GM23338 (cell line): ENCODE measurements around the gene UBE2G1. TPM values are rescaled to one million over a fixed set of nuclear protein-coding genes. Genes with fewer than 3 reads are reported as not detected.
"Not testable (repeated sequence)": the region's sequence is repeated elsewhere in the genome, so short reads cannot be mapped to it uniquely, and the experiment has no call there.

ENCODE experiments used
- ATAC-seq: fragments of 200-7000 bp; cut with Tn5 transposase; 3 replicates; pipeline ENCODE4 v1.9.1; 2020
- DNase-seq: peaks from one replicate; pipeline ENCODE4 v3.0.0-alpha.2; 2015; ENCODE audit warnings: low spot score
- H2AFZ ChIP-seq: fragments of 200-600 bp; sonication (generic); 2 replicates; pipeline ENCODE4 v1.8.0; 2016; ENCODE audit warnings: antibody characterized with exemption, mild to moderate bottlenecking, moderate library complexity
- H3F3A ChIP-seq: fragments of 200-600 bp; sonication (generic); replicated peaks from 2 replicates; pipeline ENCODE4 v1.8.0; 2017; ENCODE audit warnings: antibody characterized with exemption, mixed run types, low read depth
- H3K27ac ChIP-seq: fragments of 200-600 bp; sonication (generic); 2 replicates; pipeline ENCODE4 v1.6.1; 2016; ENCODE audit warnings: low read depth
- H3K27me3 ChIP-seq: fragments of 200-600 bp; sonication (generic); 2 replicates; pipeline ENCODE4 v1.8.0; 2016; ENCODE audit warnings: mild to moderate bottlenecking, mixed run types, moderate library complexity; ENCODE audit not compliant: insufficient read depth
- H3K36me3 ChIP-seq: fragments of 200-600 bp; sonication (generic); 2 replicates; pipeline ENCODE4 v1.8.0; 2016; ENCODE audit warnings: mild to moderate bottlenecking; ENCODE audit not compliant: insufficient read depth
- H3K4me1 ChIP-seq: fragments of 200-600 bp; sonication (generic); 2 replicates; pipeline ENCODE4 v1.8.0; 2016; ENCODE audit warnings: mild to moderate bottlenecking, moderate library complexity; ENCODE audit not compliant: insufficient read depth
- H3K4me2 ChIP-seq: fragments of 200-600 bp; sonication (generic); 2 replicates; pipeline ENCODE4 v1.7.1; 2017; ENCODE audit warnings: mixed run types
- H3K4me3 ChIP-seq: fragments of 200-600 bp; sonication (generic); 2 replicates; pipeline ENCODE4 v1.6.1; 2016; ENCODE audit warnings: mixed run types
- H3K79me2 ChIP-seq: fragments of 200-600 bp; sonication (generic); replicated peaks from 2 replicates; pipeline ENCODE4 v1.8.0; 2017; ENCODE audit warnings: mild to moderate bottlenecking; ENCODE audit not compliant: insufficient read depth
- H3K9me2 ChIP-seq: fragments of 200-600 bp; sonication (generic); 2 replicates; pipeline ENCODE4 v1.8.0; 2017; ENCODE audit not compliant: insufficient read depth
- H4K20me1 ChIP-seq: fragments of 200-600 bp; sonication (generic); replicated peaks from 2 replicates; pipeline ENCODE4 v1.8.0; 2017; ENCODE audit warnings: mild to moderate bottlenecking; ENCODE audit not compliant: insufficient read depth
- H3K27ac Mint-ChIP-seq: 2 replicates; pipeline ENCODE4 v1.8.0; 2020; ENCODE audit warnings: inconsistent platforms, mild to moderate bottlenecking, moderate library complexity, mixed read lengths
- H3K27me3 Mint-ChIP-seq: 3 replicates; pipeline ENCODE4 v1.8.0; 2022; ENCODE audit warnings: low read depth, mild to moderate bottlenecking, moderate library complexity, mixed read lengths, inconsistent platforms; ENCODE audit not compliant: insufficient read depth, poor library complexity
- H3K36me3 Mint-ChIP-seq: 3 replicates; pipeline ENCODE4 v1.8.0; 2021; ENCODE audit warnings: low read depth, mild to moderate bottlenecking, inconsistent platforms, moderate library complexity, mixed read lengths
- H3K4me1 Mint-ChIP-seq: 3 replicates; pipeline ENCODE4 v1.8.0; 2020; ENCODE audit warnings: mild to moderate bottlenecking, inconsistent platforms, mixed read lengths
- H3K4me3 Mint-ChIP-seq: 3 replicates; pipeline ENCODE4 v1.8.0; 2021; ENCODE audit warnings: moderate library complexity, mild to moderate bottlenecking, inconsistent platforms, mixed read lengths
- H3K9me3 Mint-ChIP-seq: 3 replicates; pipeline ENCODE4 v1.8.0; 2020; ENCODE audit warnings: moderate library complexity, mild to moderate bottlenecking, inconsistent platforms, mixed read lengths
- EZH2phosphoT487 ChIP-seq: fragments of 200-600 bp; sonication (generic); IDR thresholded peaks from one replicate; pipeline ENCODE4 v1.8.1; 2018; ENCODE audit warnings: antibody characterized with exemption; ENCODE audit not compliant: unreplicated experiment
- JUNB ChIP-seq: IDR thresholded peaks from one replicate; pipeline ENCODE4 v1.6.1; 2016; ENCODE audit warnings: antibody characterized with exemption; ENCODE audit not compliant: unreplicated experiment
- NANOG ChIP-seq: IDR thresholded peaks from 2 replicates; pipeline ENCODE4 v1.6.1; 2016; ENCODE audit warnings: antibody characterized with exemption, borderline replicate concordance
- STAT1 ChIP-seq: IDR thresholded peaks from one replicate; pipeline ENCODE4 v1.6.1; 2016; ENCODE audit warnings: antibody characterized with exemption; ENCODE audit not compliant: unreplicated experiment
- polyA plus RNA-seq: library from polyadenylated mRNA; unstranded; fragments of >200 nt; fragmentation: Nextera tagmentation; extraction: Ambion mirVana; gene quantifications from 2 replicates; pipeline ENCODE4 v1.2.1, GENCODE V29; 2016
- total RNA-seq: library from RNA; depleted of rRNA; stranded (reverse); fragments of >200 nt; shearing (Covaris generic); gene quantifications from 2 replicates; pipeline ENCODE4 v1.2.3, GENCODE V29; 2014
- TF ChIP-seq, protein P1 (sequence below): IDR thresholded peaks from 2 replicates; pipeline ENCODE4 v1.6.1; 2016; ENCODE audit warnings: antibody characterized with exemption

The UBE2G1 gene
- total and polyA plus RNA-seq, 2 experiments from 2014 or later, result 71.9 to 145 TPM

DNA sequence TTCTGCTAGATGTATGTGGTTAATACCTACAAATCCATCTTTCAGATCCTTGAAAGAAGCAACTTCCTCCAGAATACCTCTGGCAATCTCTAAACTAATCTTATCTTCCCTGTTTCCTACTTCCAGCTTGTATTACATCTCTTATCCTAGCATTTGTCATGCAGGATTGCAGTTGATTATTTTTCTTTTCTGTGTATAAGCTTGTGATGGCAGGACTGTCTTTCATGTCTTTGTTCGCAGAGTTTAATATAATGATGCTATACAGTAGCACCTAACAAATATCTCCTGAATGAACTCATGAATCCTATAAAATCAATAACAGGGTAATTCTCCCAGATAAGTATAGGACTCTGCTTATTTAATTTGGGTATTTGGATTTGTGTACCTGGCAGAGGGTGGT lies 12.2 kb upstream of the UBE2G1 start:
- no peaks in the 10 kb centered on the region for H3K36me3 Mint-ChIP-seq
- Histone ChIP-seq H3K79me2 (no peaks in the 10 kb centered on the region), H3K27ac (no peak overlapping the region), H3K27me3 (no peaks in the 10 kb centered on the region), H3K36me3 (no peaks in the 10 kb centered on the region), H3K9me2 (no peaks in the 10 kb centered on the region), H2AFZ (no peak overlapping the region), H4K20me1 (no peaks in the 10 kb centered on the region), H3F3A (no peaks in the 10 kb centered on the region), H3K4me1 (peaks cover 6% of the 10 kb centered on the region; the same call in 1 of the 2 replicates), H3K4me3 (no peak overlapping the region), H3K4me2 (no peak overlapping the region)
- DNase-seq, result no peak
- peaks cover 7% of the 10 kb centered on the region for H3K4me1 Mint-ChIP-seq
- no peak overlapping the region for H3K27ac Mint-ChIP-seq
- TF ChIP-seq NANOG (no peak), STAT1 (no peak), JUNB (no peak), EZH2phosphoT487 (no peak)
- TF ChIP-seq, protein P1, sequence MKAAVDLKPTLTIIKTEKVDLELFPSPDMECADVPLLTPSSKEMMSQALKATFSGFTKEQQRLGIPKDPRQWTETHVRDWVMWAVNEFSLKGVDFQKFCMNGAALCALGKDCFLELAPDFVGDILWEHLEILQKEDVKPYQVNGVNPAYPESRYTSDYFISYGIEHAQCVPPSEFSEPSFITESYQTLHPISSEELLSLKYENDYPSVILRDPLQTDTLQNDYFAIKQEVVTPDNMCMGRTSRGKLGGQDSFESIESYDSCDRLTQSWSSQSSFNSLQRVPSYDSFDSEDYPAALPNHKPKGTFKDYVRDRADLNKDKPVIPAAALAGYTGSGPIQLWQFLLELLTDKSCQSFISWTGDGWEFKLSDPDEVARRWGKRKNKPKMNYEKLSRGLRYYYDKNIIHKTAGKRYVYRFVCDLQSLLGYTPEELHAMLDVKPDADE, result no peak
- no peak for ATAC-seq
- no peaks in the 10 kb centered on the region; the same call in 2 of the 3 replicates for H3K9me3 Mint-ChIP-seq
- H3K4me3 Mint-ChIP-seq, result no peak overlapping the region
- no peaks in the 10 kb centered on the region for H3K27me3 Mint-ChIP-seq

GRCh38 chr17:4377247-4377646 lies 10.8 kb upstream of the UBE2G1 start:
- H3K36me3 ChIP-seq, H3K27ac Mint-ChIP-seq, H3K4me3 ChIP-seq, DNase-seq, H3K27me3 ChIP-seq, H3K9me2 ChIP-seq, H4K20me1 ChIP-seq, H3K27me3 Mint-ChIP-seq, H3K4me3 Mint-ChIP-seq, H3K9me3 Mint-ChIP-seq, H3K36me3 Mint-ChIP-seq, ATAC-seq, H3K4me1 ChIP-seq, H2AFZ ChIP-seq, H3K79me2 ChIP-seq, H3F3A ChIP-seq, H3K4me2 ChIP-seq, H3K27ac ChIP-seq: not testable (repeated sequence)
- peaks cover 11% of the 10 kb centered on the region for H3K4me1 Mint-ChIP-seq

- not testable (repeated sequence) for H3K27ac Mint-ChIP-seq, H3K27ac ChIP-seq, H3K4me3 ChIP-seq, ATAC-seq, H3K4me1 Mint-ChIP-seq, H3K4me1 ChIP-seq, H4K20me1 ChIP-seq, H3K27me3 ChIP-seq, H3F3A ChIP-seq, H2AFZ ChIP-seq, H3K36me3 Mint-ChIP-seq, DNase-seq, H3K4me2 ChIP-seq, H3K9me2 ChIP-seq, H3K9me3 Mint-ChIP-seq, H3K4me3 Mint-ChIP-seq, H3K79me2 ChIP-seq, H3K36me3 ChIP-seq, H3K27me3 Mint-ChIP-seq
Observed at GRCh38 chr17:4375796-4376440, 9.4 kb upstream of the UBE2G1 start.
